ENCODE measurements around the gene USH2A. TPM values are rescaled to one million over a fixed set of nuclear protein-coding genes. Genes with fewer than 3 reads are reported as not detected.

Gene USH2A
- polyA plus RNA-seq, 3 donors = not detected

- H3K4me3 ChIP-seq (replicated peaks in 1 of 3; ENCODE audit: low read depth in 2 of 3, low read length in 3 of 3) = no peak overlapping the region
- H2AFZ ChIP-seq (ENCODE audit: insufficient read depth, low read depth, low read length, poor library complexity, severe bottlenecking) = no peak overlapping the region
- H3K9me3 ChIP-seq (replicated peaks in 1 of 2; ENCODE audit: control insufficient read depth in 1 of 2, insufficient read depth in 1 of 2, low read length in 2 of 2) = no peaks in the 10 kb centered on the region
- no peak overlapping the region for H3K4me3 Mint-ChIP-seq
- H3K36me3 Mint-ChIP-seq = no peaks in the 10 kb centered on the region
- no peaks in the 10 kb centered on the region for H3K27me3 Mint-ChIP-seq (ENCODE audit: low read depth in 3 of 3)
- no peak for DNase-seq
- H4K20me1 ChIP-seq (ENCODE audit: insufficient read depth, low read length) = no peaks in the 10 kb centered on the region
- no peaks in the 10 kb centered on the region for H3K4me1 ChIP-seq (ENCODE audit: control insufficient read depth in 1 of 2, insufficient read depth in 2 of 2, low read length in 2 of 2)
- no peak overlapping the region for H3K27ac ChIP-seq (ENCODE audit: low read depth in 1 of 2, low read length in 2 of 2)
- intact Hi-C loops (cut with micrococcal nuclease) = no loop called here
- no CpG with 5 or more reads among the region's 2 CpGs for WGBS (ENCODE audit: insufficient coverage)
- TF ChIP-seq, protein P1, sequence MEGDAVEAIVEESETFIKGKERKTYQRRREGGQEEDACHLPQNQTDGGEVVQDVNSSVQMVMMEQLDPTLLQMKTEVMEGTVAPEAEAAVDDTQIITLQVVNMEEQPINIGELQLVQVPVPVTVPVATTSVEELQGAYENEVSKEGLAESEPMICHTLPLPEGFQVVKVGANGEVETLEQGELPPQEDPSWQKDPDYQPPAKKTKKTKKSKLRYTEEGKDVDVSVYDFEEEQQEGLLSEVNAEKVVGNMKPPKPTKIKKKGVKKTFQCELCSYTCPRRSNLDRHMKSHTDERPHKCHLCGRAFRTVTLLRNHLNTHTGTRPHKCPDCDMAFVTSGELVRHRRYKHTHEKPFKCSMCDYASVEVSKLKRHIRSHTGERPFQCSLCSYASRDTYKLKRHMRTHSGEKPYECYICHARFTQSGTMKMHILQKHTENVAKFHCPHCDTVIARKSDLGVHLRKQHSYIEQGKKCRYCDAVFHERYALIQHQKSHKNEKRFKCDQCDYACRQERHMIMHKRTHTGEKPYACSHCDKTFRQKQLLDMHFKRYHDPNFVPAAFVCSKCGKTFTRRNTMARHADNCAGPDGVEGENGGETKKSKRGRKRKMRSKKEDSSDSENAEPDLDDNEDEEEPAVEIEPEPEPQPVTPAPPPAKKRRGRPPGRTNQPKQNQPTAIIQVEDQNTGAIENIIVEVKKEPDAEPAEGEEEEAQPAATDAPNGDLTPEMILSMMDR (IDR thresholded peaks at IDR 0.05) = no peak
- H3K79me2 ChIP-seq (ENCODE audit: insufficient read depth, low read length) = no peaks in the 10 kb centered on the region
- H3K4me2 ChIP-seq (replicated peaks; ENCODE audit: extremely low read depth, low read length, poor library complexity, severe bottlenecking) = no peak overlapping the region
- H3K4me1 Mint-ChIP-seq = no peaks in the 10 kb centered on the region
- H3K9ac ChIP-seq (ENCODE audit: insufficient read depth, low read length, poor library complexity, severe bottlenecking) = no peak overlapping the region
- peaks cover 0 to 4% (median 0%) of the 10 kb centered on the region in 7 donors for H3K9me3 Mint-ChIP-seq
- H3K27ac Mint-ChIP-seq = no peak overlapping the region
- no peaks in the 10 kb centered on the region for H3K36me3 ChIP-seq (replicated peaks in 1 of 2; ENCODE audit: control insufficient read depth in 1 of 2, insufficient read depth in 2 of 2, low read length in 2 of 2)
- no peaks in the 10 kb centered on the region for H3K27me3 ChIP-seq (ENCODE audit: control insufficient read depth in 2 of 2, insufficient read depth in 2 of 2, low read length in 2 of 2)
Measured at GRCh38 chr1:216356945-216357344, 66.3 kb downstream of the USH2A start.

DNA sequence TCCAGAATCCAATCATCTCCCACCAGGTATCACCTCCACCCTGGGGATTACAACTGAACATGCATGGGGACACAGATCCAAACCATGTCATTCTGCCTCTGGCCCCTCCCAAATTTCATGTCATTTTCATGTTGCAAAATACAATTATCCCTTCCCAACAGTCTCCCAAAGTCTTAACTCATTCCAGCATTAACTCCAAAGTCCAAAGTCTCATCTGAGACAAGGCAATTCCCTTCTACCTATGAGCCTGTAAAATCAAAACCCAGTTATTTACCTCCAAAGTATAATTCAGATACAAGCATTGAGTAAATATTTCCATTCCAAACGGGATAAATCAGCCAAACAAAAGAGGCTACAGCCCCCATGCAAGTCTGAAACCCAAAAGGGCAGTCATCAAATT is 73.1 kb downstream of the USH2A start:
- H2AFZ ChIP-seq (ENCODE audit: insufficient read depth, low read depth, low read length, poor library complexity, severe bottlenecking) = no peak overlapping the region
- intact Hi-C loops (cut with micrococcal nuclease) = no loop called here
- no peak overlapping the region for H3K4me3 Mint-ChIP-seq
- no peaks in the 10 kb centered on the region for H4K20me1 ChIP-seq (ENCODE audit: insufficient read depth, low read length)
- H3K9me3 Mint-ChIP-seq = peaks cover 0 to 9% (median 2%) of the 10 kb centered on the region in 7 donors
- H3K4me2 ChIP-seq (replicated peaks; ENCODE audit: extremely low read depth, low read length, poor library complexity, severe bottlenecking) = no peak overlapping the region
- peaks cover 7 to 14% of the 10 kb centered on the region in 2 donors for H3K9me3 ChIP-seq (replicated peaks in 1 of 2; ENCODE audit: control insufficient read depth in 1 of 2, insufficient read depth in 1 of 2, low read length in 2 of 2)
- no peak overlapping the region for H3K27ac ChIP-seq (ENCODE audit: low read depth in 1 of 2, low read length in 2 of 2)
- no peak overlapping the region for H3K4me3 ChIP-seq (replicated peaks in 1 of 3; ENCODE audit: low read depth in 2 of 3, low read length in 3 of 3)
- H3K27me3 Mint-ChIP-seq (ENCODE audit: low read depth in 3 of 3) = no peaks in the 10 kb centered on the region
- H3K27me3 ChIP-seq (ENCODE audit: control insufficient read depth in 2 of 2, insufficient read depth in 2 of 2, low read length in 2 of 2) = no peaks in the 10 kb centered on the region
- TF ChIP-seq, protein P1 (IDR thresholded peaks at IDR 0.05) = no peak
- 33% methylated on average over 1 of the region's 1 CpG for WGBS (ENCODE audit: insufficient coverage)
- H3K36me3 Mint-ChIP-seq = no peaks in the 10 kb centered on the region
- no peak overlapping the region for H3K9ac ChIP-seq (ENCODE audit: insufficient read depth, low read length, poor library complexity, severe bottlenecking)
- no peak for DNase-seq
- no peaks in the 10 kb centered on the region for H3K4me1 ChIP-seq (ENCODE audit: control insufficient read depth in 1 of 2, insufficient read depth in 2 of 2, low read length in 2 of 2)
- no peaks in the 10 kb centered on the region for H3K79me2 ChIP-seq (ENCODE audit: insufficient read depth, low read length)
- no peaks in the 10 kb centered on the region for H3K4me1 Mint-ChIP-seq
- no peaks in the 10 kb centered on the region for H3K36me3 ChIP-seq (replicated peaks in 1 of 2; ENCODE audit: control insufficient read depth in 1 of 2, insufficient read depth in 2 of 2, low read length in 2 of 2)
- no peak overlapping the region for H3K27ac Mint-ChIP-seq
